K562 (cell line): ENCODE measurements around the gene IL17RC. TPM values are rescaled to one million over a fixed set of nuclear protein-coding genes. Genes with fewer than 3 reads are reported as not detected.

Experiments
- ATAC-seq: fragments of 200-7000 bp; cut with Tn5 transposase; 3 replicates; pipeline ENCODE4 v1.9.1; 2020; ENCODE audit warnings: moderate library complexity
- BruUV-seq: library from RNA; stranded (reverse); fragments of 400-500 nt; replicated peaks from 2 replicates; lab custom pipeline; 2021; lab: Mats Ljungman, UMichigan
- CTCF ChIA-PET: fragments of 300-600 bp; formaldehyde crosslinking; extraction: SDS; loops from one replicate; lab custom pipeline; 2021; ENCODE audit warnings: low intra/inter-chr PET ratio; lab: Yijun Ruan, JAX
- POLR2A ChIA-PET: fragments of 300-600, 350-650 bp; sonication (Branson Sonifier 250); formaldehyde crosslinking; extraction: SDS; loops from one replicate; lab custom pipeline; 2021; ENCODE audit warnings: antibody characterized with exemption, inconsistent platforms; lab: Yijun Ruan, JAX
- DNase-seq, 4 experiments: peaks; one replicate each; pipeline versions ENCODE4 v3.0.0 to v3.0.0-alpha.2; 2011 to 2018; ENCODE audit warnings: low spot score in 3 of 4, mixed read lengths in 3 of 4; ENCODE audit errors: extremely low read depth in 1 of 4
- FAIRE-seq: peaks from 2 replicates; lab custom pipeline; 2011; peaks lifted over from hg19 to GRCh38; lab: Jason Lieb, UNC
- H2AFZ ChIP-seq: 2 replicates; pipeline ENCODE4 v1.6.0; 2011; ENCODE audit warnings: low read depth, low read length, control low read depth, inconsistent platforms
- H3K27ac ChIP-seq: fragments of 200-600 bp; 3 replicates; pipeline ENCODE4 v1.8.0; 2011; ENCODE audit warnings: low read depth, mild to moderate bottlenecking, control low read depth, inconsistent platforms, low read length, moderate library complexity, mixed read lengths; ENCODE audit errors: extremely low read depth
- H3K27me3 ChIP-seq, 2 experiments: fragments of 300-600 bp in 1 of 2; 2 replicates in 1 of 2; 3 replicates in 1 of 2; pipeline versions ENCODE4 v1.6.0 to v1.8.0; 2011; ENCODE audit warnings: inconsistent platforms in 2 of 2, low read length in 2 of 2, mild to moderate bottlenecking in 1 of 2, mixed read lengths in 1 of 2, moderate library complexity in 1 of 2; ENCODE audit not compliant: control insufficient read depth in 2 of 2, insufficient read depth in 2 of 2
- H3K36me3 ChIP-seq: fragments of 300-600 bp; 3 replicates; pipeline ENCODE4 v1.8.0; 2011; ENCODE audit warnings: mild to moderate bottlenecking, low read length, inconsistent platforms; ENCODE audit not compliant: control insufficient read depth, insufficient read depth
- H3K4me1 ChIP-seq, 2 experiments: fragments of 200-600 bp in 1 of 2; replicated peaks in 1 of 2; 2 replicates in 1 of 2; 3 replicates in 1 of 2; pipeline versions ENCODE4 v1.5.1 to v1.8.0; 2011; ENCODE audit warnings: inconsistent platforms in 2 of 2, low read length in 2 of 2, mild to moderate bottlenecking in 1 of 2, mixed read lengths in 1 of 2, moderate library complexity in 1 of 2; ENCODE audit not compliant: control insufficient read depth in 2 of 2, insufficient read depth in 2 of 2
- H3K4me2 ChIP-seq: 2 replicates; pipeline ENCODE4 v1.6.1; 2011; ENCODE audit warnings: low read length, control low read depth, inconsistent platforms, mixed read lengths; ENCODE audit not compliant: insufficient read depth
- H3K4me3 ChIP-seq: fragments of 200-600 bp; sonication (generic), shearing (Covaris generic); 2 replicates; pipeline ENCODE4 v1.5.1; 2016; ENCODE audit warnings: control low read depth, inconsistent platforms
- H3K79me2 ChIP-seq: fragments of 200-600 bp; 3 replicates; pipeline ENCODE4 v1.8.0; 2011; ENCODE audit warnings: low read length, inconsistent platforms; ENCODE audit not compliant: control insufficient read depth, insufficient read depth
- H3K9ac ChIP-seq, 2 experiments: 2 replicates each; pipeline versions ENCODE4 v1.6.0 to v1.6.1; 2011; ENCODE audit warnings: low read depth in 2 of 2, low read length in 2 of 2, control low read depth in 1 of 2, inconsistent platforms in 1 of 2, mild to moderate bottlenecking in 1 of 2, mixed read lengths in 1 of 2; ENCODE audit not compliant: insufficient read depth in 1 of 2
- H3K9me1 ChIP-seq: one replicate; pipeline ENCODE4 v1.6.0; 2011; ENCODE audit warnings: inconsistent platforms, mild to moderate bottlenecking, low read length, moderate library complexity; ENCODE audit not compliant: control insufficient read depth, insufficient read depth
- H3K9me3 ChIP-seq: replicated peaks from 2 replicates; pipeline ENCODE4 v1.5.1; 2011; ENCODE audit warnings: low read depth, low read length, inconsistent platforms; ENCODE audit not compliant: control insufficient read depth, insufficient read depth
- H4K20me1 ChIP-seq: replicated peaks from 2 replicates; pipeline ENCODE4 v1.6.1; 2011; ENCODE audit warnings: low read length, inconsistent platforms, mixed read lengths; ENCODE audit not compliant: control insufficient read depth, insufficient read depth
- BMI1 ChIP-seq: fragments of 150-350 bp; IDR thresholded peaks from 2 replicates; pipeline ENCODE4 v1.6.1; 2014; ENCODE audit warnings: low read length
- CEBPB ChIP-seq: fragments of 450-650 bp; IDR thresholded peaks from 2 replicates; pipeline ENCODE4 v1.6.1; 2016; ENCODE audit warnings: missing genetic modification characterization, missing compliant biosample characterization
- CREBBP ChIP-seq: IDR thresholded peaks from one replicate; pipeline ENCODE4 v1.6.1; 2012; ENCODE audit warnings: low read depth, mild to moderate bottlenecking, control low read depth, inconsistent platforms, low read length
- HDAC3 ChIP-seq: fragments of 450-650 bp; IDR thresholded peaks from 2 replicates; pipeline ENCODE4 v1.6.1; 2018; ENCODE audit warnings: borderline replicate concordance, mild to moderate bottlenecking, moderate library complexity; ENCODE audit not compliant: partially characterized antibody
- KDM4B ChIP-seq, 2 experiments: fragments of 450-650 bp in 1 of 2; sonication (generic) in 1 of 2; IDR thresholded peaks; 2 replicates each; pipeline ENCODE4 v1.6.1; 2016 to 2017; ENCODE audit warnings: borderline replicate concordance in 2 of 2, antibody characterized with exemption in 1 of 2, low read depth in 1 of 2, mild to moderate bottlenecking in 1 of 2
- NFRKB ChIP-seq: fragments of 450-650 bp; IDR thresholded peaks from 2 replicates; pipeline ENCODE4 v1.6.1; 2016; ENCODE audit warnings: low read depth
- PML ChIP-seq: IDR thresholded peaks from 2 replicates; pipeline ENCODE4 v1.6.1; 2012; ENCODE audit warnings: low read length, inconsistent platforms
- PTBP1 ChIP-seq: fragments of 200-400 bp; formaldehyde crosslinking; IDR thresholded peaks from 2 replicates; pipeline ENCODE4 v1.6.1; 2017; ENCODE audit warnings: low read depth, low read length
- PYGO2 ChIP-seq: fragments of 450-650 bp; IDR thresholded peaks from 2 replicates; pipeline ENCODE4 v1.6.1; 2016; ENCODE audit warnings: mild to moderate bottlenecking, missing genetic modification characterization, moderate library complexity, missing compliant biosample characterization
- RUNX1 ChIP-seq: sonication (generic); IDR thresholded peaks from 2 replicates; pipeline ENCODE4 v1.6.1; 2016; ENCODE audit warnings: antibody characterized with exemption, low read depth
- WGBS: fragments of 100-300 bp; shearing (Covaris generic); methylation state at CpG from one replicate; pipeline ENCODE4 v1.1.6; 2016; ENCODE audit warnings: low coverage, mixed read lengths; ENCODE audit not compliant: insufficient coverage; ENCODE audit errors: missing lambda C conversion rate; 5-methylcytosine and 5-hydroxymethylcytosine counted together
- in situ Hi-C: fragments of 300-500 bp; cut with MboI; formaldehyde crosslinking; loops from 4 replicates; pipeline ENCODE4 v1.15.0; 2018; ENCODE audit warnings: inconsistent platforms, mixed read lengths
- intact Hi-C: fragments of 100-400 bp; cut with micrococcal nuclease; formaldehyde crosslinking; loops from 2 replicates; pipeline ENCODE4 v1.14.2; 2022
- polyA plus RNA-seq, 8 experiments: library from polyadenylated mRNA; depleted of rRNA in 4 of 8; stranded (reverse) in 5 of 8; unstranded in 3 of 8; fragments of >200 nt; fragmentation: Nextera tagmentation in 2 of 8; fragmentation: Illumina TruSeq in 1 of 8; extraction: Ambion mirVana in 2 of 8; extraction: Trizol in 1 of 8; gene quantifications; 2 replicates each; pipeline versions ENCODE4 v1.2.1 to v1.2.3, GENCODE V29; 2011 to 2014; ENCODE audit warnings: inconsistent platforms in 1 of 8, missing spikeins in 1 of 8
- total RNA-seq, 7 experiments: library from RNA; depleted of rRNA in 6 of 7; stranded (reverse); fragments of >200 nt in 6 of 7; fragmentation: Illumina TruSeq in 2 of 7; extraction: Trizol in 2 of 7; gene quantifications; 2 replicates each; pipeline versions ENCODE4 v1.2.1 to v1.2.3, GENCODE V29; 2011 to 2021; ENCODE audit warnings: low replicate concordance in 1 of 7
- TF ChIP-seq, protein P1 (sequence below): fragments of 250-450 bp; sonication (Bioruptor Pico); IDR thresholded peaks from 2 replicates; pipeline ENCODE4 v1.9.0; 2021; ENCODE audit warnings: mild to moderate bottlenecking
- TF ChIP-seq, protein P2 (sequence below): fragments of 250-450 bp; sonication (Bioruptor Pico); IDR thresholded peaks from 2 replicates; pipeline ENCODE4 v1.4.0; 2020; ENCODE audit warnings: mild to moderate bottlenecking, moderate library complexity
- TF ChIP-seq, protein P3 (sequence below): fragments of 450-650 bp; IDR thresholded peaks from 2 replicates; pipeline ENCODE4 v1.6.1; 2018; ENCODE audit warnings: mild to moderate bottlenecking, low read depth; ENCODE audit not compliant: partially characterized antibody
- TF ChIP-seq, protein P4 (sequence below): conservative IDR thresholded peaks from 2 replicates; pipeline ENCODE4 v1.6.1; 2011; ENCODE audit warnings: low read depth, mild to moderate bottlenecking, low read length; ENCODE audit not compliant: control insufficient read depth

The IL17RC gene
- total and polyA plus RNA-seq, 9 of the 15 experiments (the other 6 are each of a cell fraction or from before 2014, with no cell fraction given): 0.15 to 11.4 (median 7.1) TPM; not detected in 1

DNA sequence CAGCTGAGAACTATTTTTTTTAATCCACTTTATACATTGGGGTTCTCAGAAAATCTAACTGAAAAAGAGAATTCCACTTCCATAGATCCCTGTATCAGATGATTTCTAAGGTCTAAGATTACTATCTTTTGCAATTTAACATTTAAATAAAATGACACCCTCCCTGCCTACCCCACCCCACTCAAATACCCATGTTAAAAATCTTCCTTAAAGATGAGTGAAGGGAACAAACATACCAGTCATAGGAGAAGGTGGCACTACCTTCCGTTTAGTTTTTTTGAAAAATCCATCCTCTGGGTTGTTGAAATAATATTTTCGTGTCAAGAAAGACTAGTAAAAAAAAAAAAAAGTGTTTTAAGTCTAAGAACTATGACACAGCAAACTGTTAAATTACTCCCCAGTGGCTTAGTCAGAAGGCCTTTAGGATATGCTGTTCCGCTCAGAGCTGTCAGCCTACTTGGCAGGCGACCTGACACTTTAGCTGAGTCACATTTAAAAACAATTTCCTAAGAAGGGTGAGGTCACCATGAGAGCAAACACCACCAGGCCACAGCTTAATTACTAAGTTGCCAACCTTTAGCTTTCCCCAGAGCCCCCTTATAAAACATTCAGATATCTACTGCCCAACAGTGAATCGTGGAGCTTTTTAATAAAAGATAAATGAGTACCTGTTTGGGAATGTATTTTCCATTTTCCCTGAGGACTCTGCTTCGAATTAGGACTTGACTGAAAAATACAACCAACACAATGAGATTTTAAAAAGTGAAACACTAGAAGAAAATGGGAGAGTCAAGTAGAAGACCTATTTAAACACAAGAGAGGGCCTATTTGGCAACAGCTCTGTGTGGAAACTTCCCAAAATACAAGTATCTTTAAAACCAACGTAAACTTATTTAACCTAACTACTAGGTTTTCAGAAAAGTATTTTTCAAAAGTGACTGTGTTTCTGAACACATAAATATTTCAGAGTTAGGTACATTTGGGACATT lies 60.1 kb downstream of the IL17RC start:
- H3K27ac ChIP-seq: peak overlapping the region; percentile 99
- FAIRE-seq (peak; percentile 98), DNase-seq (peak; percentile 80 to 98 (median 86))
- no peak for TF ChIP-seq PTBP1
- TF ChIP-seq CEBPB (tag): peak; percentile 92
- peak; percentile 93 for TF ChIP-seq NFRKB
- TF ChIP-seq KDM4B (IDR thresholded peaks at IDR 0.05; ENCODE audit: borderline replicate concordance in 2 of 2, low read depth in 1 of 2): no peak
- TF ChIP-seq, protein P1, sequence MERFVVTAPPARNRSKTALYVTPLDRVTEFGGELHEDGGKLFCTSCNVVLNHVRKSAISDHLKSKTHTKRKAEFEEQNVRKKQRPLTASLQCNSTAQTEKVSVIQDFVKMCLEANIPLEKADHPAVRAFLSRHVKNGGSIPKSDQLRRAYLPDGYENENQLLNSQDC (CRISPR knock-in tag): no peak
- TF ChIP-seq CREBBP: no peak
- TF ChIP-seq HDAC3: no peak
- no peak for TF ChIP-seq BMI1
- no peak for TF ChIP-seq PYGO2 (tag)
- TF ChIP-seq, protein P2, sequence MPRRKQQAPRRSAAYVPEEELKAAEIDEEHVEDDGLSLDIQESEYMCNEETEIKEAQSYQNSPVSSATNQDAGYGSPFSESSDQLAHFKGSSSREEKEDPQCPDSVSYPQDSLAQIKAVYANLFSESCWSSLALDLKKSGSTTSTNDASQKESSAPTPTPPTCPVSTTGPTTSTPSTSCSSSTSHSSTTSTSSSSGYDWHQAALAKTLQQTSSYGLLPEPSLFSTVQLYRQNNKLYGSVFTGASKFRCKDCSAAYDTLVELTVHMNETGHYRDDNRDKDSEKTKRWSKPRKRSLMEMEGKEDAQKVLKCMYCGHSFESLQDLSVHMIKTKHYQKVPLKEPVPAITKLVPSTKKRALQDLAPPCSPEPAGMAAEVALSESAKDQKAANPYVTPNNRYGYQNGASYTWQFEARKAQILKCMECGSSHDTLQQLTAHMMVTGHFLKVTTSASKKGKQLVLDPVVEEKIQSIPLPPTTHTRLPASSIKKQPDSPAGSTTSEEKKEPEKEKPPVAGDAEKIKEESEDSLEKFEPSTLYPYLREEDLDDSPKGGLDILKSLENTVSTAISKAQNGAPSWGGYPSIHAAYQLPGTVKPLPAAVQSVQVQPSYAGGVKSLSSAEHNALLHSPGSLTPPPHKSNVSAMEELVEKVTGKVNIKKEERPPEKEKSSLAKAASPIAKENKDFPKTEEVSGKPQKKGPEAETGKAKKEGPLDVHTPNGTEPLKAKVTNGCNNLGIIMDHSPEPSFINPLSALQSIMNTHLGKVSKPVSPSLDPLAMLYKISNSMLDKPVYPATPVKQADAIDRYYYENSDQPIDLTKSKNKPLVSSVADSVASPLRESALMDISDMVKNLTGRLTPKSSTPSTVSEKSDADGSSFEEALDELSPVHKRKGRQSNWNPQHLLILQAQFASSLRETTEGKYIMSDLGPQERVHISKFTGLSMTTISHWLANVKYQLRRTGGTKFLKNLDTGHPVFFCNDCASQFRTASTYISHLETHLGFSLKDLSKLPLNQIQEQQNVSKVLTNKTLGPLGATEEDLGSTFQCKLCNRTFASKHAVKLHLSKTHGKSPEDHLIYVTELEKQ: no peak
- no peak for TF ChIP-seq RUNX1
- TF ChIP-seq PML: peak; percentile 75; the same call in 1 of the 2 replicates
- TF ChIP-seq, protein P3, sequence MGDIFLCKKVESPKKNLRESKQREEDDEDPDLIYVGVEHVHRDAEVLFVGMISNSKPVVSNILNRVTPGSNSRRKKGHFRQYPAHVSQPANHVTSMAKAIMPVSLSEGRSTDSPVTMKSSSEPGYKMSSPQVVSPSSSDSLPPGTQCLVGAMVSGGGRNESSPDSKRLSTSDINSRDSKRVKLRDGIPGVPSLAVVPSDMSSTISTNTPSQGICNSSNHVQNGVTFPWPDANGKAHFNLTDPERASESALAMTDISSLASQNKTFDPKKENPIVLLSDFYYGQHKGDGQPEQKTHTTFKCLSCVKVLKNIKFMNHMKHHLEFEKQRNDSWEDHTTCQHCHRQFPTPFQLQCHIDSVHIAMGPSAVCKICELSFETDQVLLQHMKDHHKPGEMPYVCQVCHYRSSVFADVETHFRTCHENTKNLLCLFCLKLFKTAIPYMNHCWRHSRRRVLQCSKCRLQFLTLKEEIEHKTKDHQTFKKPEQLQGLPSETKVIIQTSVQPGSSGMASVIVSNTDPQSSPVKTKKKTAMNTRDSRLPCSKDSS: no peak
- TF ChIP-seq, protein P4, sequence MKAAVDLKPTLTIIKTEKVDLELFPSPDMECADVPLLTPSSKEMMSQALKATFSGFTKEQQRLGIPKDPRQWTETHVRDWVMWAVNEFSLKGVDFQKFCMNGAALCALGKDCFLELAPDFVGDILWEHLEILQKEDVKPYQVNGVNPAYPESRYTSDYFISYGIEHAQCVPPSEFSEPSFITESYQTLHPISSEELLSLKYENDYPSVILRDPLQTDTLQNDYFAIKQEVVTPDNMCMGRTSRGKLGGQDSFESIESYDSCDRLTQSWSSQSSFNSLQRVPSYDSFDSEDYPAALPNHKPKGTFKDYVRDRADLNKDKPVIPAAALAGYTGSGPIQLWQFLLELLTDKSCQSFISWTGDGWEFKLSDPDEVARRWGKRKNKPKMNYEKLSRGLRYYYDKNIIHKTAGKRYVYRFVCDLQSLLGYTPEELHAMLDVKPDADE: no peak

More for the DNA sequence above, 60.1 kb downstream of the IL17RC start:
- in situ Hi-C loops: no loop called here
- BruUV-seq: TSS peak; percentile 88
- Histone ChIP-seq H2AFZ (peak overlapping the region; percentile 56), H3K9ac (peak overlapping the region; percentile 81 to 94; a peak in 3 of 4 replicates), H3K9me3 (no peaks in the 10 kb centered on the region), H3K9me1 (no peaks in the 10 kb centered on the region), H3K4me1 (peaks cover 37 to 43% of the 10 kb centered on the region in 2 experiments), H3K27me3 (no peaks in the 10 kb centered on the region), H3K79me2 (peaks cover 58% of the 10 kb centered on the region), H3K4me2 (peak overlapping the region; percentile 89), H3K4me3 (peak overlapping the region; percentile 27), H3K36me3 (peaks cover 67% of the 10 kb centered on the region), H4K20me1 (no peaks in the 10 kb centered on the region)
- intact Hi-C loops: loop anchor here (2.0 kb wide), 2 partner anchors 44 to 114 kb away; partner anchors contain the start of gene CRELD1
- ATAC-seq: peak; percentile 93
- ChIA-PET CTCF (interaction anchor here (0.6 kb wide), 1 partner anchor 138 kb away, joined by 5 read pairs; no protein-coding TSS in a partner anchor), POLR2A (interaction anchor here (0.5 to 4.6 kb wide), 23 partner anchors 9 to 1140 kb away, joined by 3 to 53 read pairs (median 3); partner anchors contain the start of genes CIDEC, CRELD1, EMC3 and IL17RC)
- 5% methylated on average over 7 of the region's 7 CpGs for WGBS
